K562 (cell line): ENCODE results near the gene KRT83. TPM values are rescaled to one million over a fixed set of nuclear protein-coding genes. Genes with fewer than 3 reads are reported as not detected.

Experiments
- ATAC-seq: fragments of 200-7000 bp; cut with Tn5 transposase; 3 replicates; pipeline ENCODE4 v1.9.1; 2020; ENCODE audit warnings: moderate library complexity
- BruUV-seq: library from RNA; stranded (reverse); fragments of 400-500 nt; replicated peaks from 2 replicates; lab custom pipeline; 2021; lab: Mats Ljungman, UMichigan
- CTCF ChIA-PET: fragments of 300-600 bp; formaldehyde crosslinking; extraction: SDS; loops from one replicate; lab custom pipeline; 2021; ENCODE audit warnings: low intra/inter-chr PET ratio; lab: Yijun Ruan, JAX
- POLR2A ChIA-PET: fragments of 300-600, 350-650 bp; sonication (Branson Sonifier 250); formaldehyde crosslinking; extraction: SDS; loops from one replicate; lab custom pipeline; 2021; ENCODE audit warnings: antibody characterized with exemption, inconsistent platforms; lab: Yijun Ruan, JAX
- DNase-seq, 4 experiments: peaks; one replicate each; pipeline versions ENCODE4 v3.0.0 to v3.0.0-alpha.2; 2011 to 2018; ENCODE audit warnings: low spot score in 3 of 4, mixed read lengths in 3 of 4; ENCODE audit errors: extremely low read depth in 1 of 4
- FAIRE-seq: peaks from 2 replicates; lab custom pipeline; 2011; peaks lifted over from hg19 to GRCh38; lab: Jason Lieb, UNC
- H2AFZ ChIP-seq: 2 replicates; pipeline ENCODE4 v1.6.0; 2011; ENCODE audit warnings: low read depth, low read length, control low read depth, inconsistent platforms
- H3K27ac ChIP-seq: fragments of 200-600 bp; 3 replicates; pipeline ENCODE4 v1.8.0; 2011; ENCODE audit warnings: low read depth, mild to moderate bottlenecking, control low read depth, inconsistent platforms, low read length, moderate library complexity, mixed read lengths; ENCODE audit errors: extremely low read depth
- H3K27me3 ChIP-seq, 2 experiments: fragments of 300-600 bp in 1 of 2; 2 replicates in 1 of 2; 3 replicates in 1 of 2; pipeline versions ENCODE4 v1.6.0 to v1.8.0; 2011; ENCODE audit warnings: inconsistent platforms in 2 of 2, low read length in 2 of 2, mild to moderate bottlenecking in 1 of 2, mixed read lengths in 1 of 2, moderate library complexity in 1 of 2; ENCODE audit not compliant: control insufficient read depth in 2 of 2, insufficient read depth in 2 of 2
- H3K36me3 ChIP-seq: fragments of 300-600 bp; 3 replicates; pipeline ENCODE4 v1.8.0; 2011; ENCODE audit warnings: mild to moderate bottlenecking, low read length, inconsistent platforms; ENCODE audit not compliant: control insufficient read depth, insufficient read depth
- H3K4me1 ChIP-seq, 2 experiments: fragments of 200-600 bp in 1 of 2; replicated peaks in 1 of 2; 2 replicates in 1 of 2; 3 replicates in 1 of 2; pipeline versions ENCODE4 v1.5.1 to v1.8.0; 2011; ENCODE audit warnings: inconsistent platforms in 2 of 2, low read length in 2 of 2, mild to moderate bottlenecking in 1 of 2, mixed read lengths in 1 of 2, moderate library complexity in 1 of 2; ENCODE audit not compliant: control insufficient read depth in 2 of 2, insufficient read depth in 2 of 2
- H3K4me2 ChIP-seq: 2 replicates; pipeline ENCODE4 v1.6.1; 2011; ENCODE audit warnings: low read length, control low read depth, inconsistent platforms, mixed read lengths; ENCODE audit not compliant: insufficient read depth
- H3K4me3 ChIP-seq: fragments of 200-600 bp; sonication (generic), shearing (Covaris generic); 2 replicates; pipeline ENCODE4 v1.5.1; 2016; ENCODE audit warnings: control low read depth, inconsistent platforms
- H3K79me2 ChIP-seq: fragments of 200-600 bp; 3 replicates; pipeline ENCODE4 v1.8.0; 2011; ENCODE audit warnings: low read length, inconsistent platforms; ENCODE audit not compliant: control insufficient read depth, insufficient read depth
- H3K9ac ChIP-seq, 2 experiments: 2 replicates each; pipeline versions ENCODE4 v1.6.0 to v1.6.1; 2011; ENCODE audit warnings: low read depth in 2 of 2, low read length in 2 of 2, control low read depth in 1 of 2, inconsistent platforms in 1 of 2, mild to moderate bottlenecking in 1 of 2, mixed read lengths in 1 of 2; ENCODE audit not compliant: insufficient read depth in 1 of 2
- H3K9me1 ChIP-seq: one replicate; pipeline ENCODE4 v1.6.0; 2011; ENCODE audit warnings: inconsistent platforms, mild to moderate bottlenecking, low read length, moderate library complexity; ENCODE audit not compliant: control insufficient read depth, insufficient read depth
- H3K9me3 ChIP-seq: replicated peaks from 2 replicates; pipeline ENCODE4 v1.5.1; 2011; ENCODE audit warnings: low read depth, low read length, inconsistent platforms; ENCODE audit not compliant: control insufficient read depth, insufficient read depth
- H4K20me1 ChIP-seq: replicated peaks from 2 replicates; pipeline ENCODE4 v1.6.1; 2011; ENCODE audit warnings: low read length, inconsistent platforms, mixed read lengths; ENCODE audit not compliant: control insufficient read depth, insufficient read depth
- ELF4 ChIP-seq: fragments of 450-650 bp; formaldehyde crosslinking; IDR thresholded peaks from 2 replicates; pipeline ENCODE4 v1.4.0; 2022; ENCODE audit warnings: missing genetic modification characterization
- EP400 ChIP-seq: fragments of 450-650 bp; IDR thresholded peaks from 2 replicates; pipeline ENCODE4 v1.6.1; 2017; ENCODE audit warnings: antibody characterized with exemption, mild to moderate bottlenecking, moderate library complexity
- ETV1 ChIP-seq: fragments of 450-650 bp; conservative IDR thresholded peaks from 2 replicates; pipeline ENCODE4 v1.6.1; 2016; ENCODE audit warnings: missing genetic modification characterization, control low read depth, low read depth, missing compliant biosample characterization
- GTF2E2 ChIP-seq: fragments of 200-800 bp; sonication (Bioruptor generic); IDR thresholded peaks from 2 replicates; pipeline ENCODE4 v1.6.1; 2016; ENCODE audit warnings: missing genetic modification characterization, missing compliant biosample characterization
- HNRNPUL1 ChIP-seq: fragments of 200-400 bp; formaldehyde crosslinking; IDR thresholded peaks from 2 replicates; pipeline ENCODE4 v1.6.1; 2017; ENCODE audit warnings: low read length
- LCOR ChIP-seq: sonication (generic); formaldehyde crosslinking; IDR thresholded peaks from 2 replicates; pipeline ENCODE4 v1.8.0; 2022; ENCODE audit warnings: mild to moderate bottlenecking, missing genetic modification reagents
- PCBP2 ChIP-seq: fragments of 200-400 bp; formaldehyde crosslinking; IDR thresholded peaks from 2 replicates; pipeline ENCODE4 v1.6.1; 2018; ENCODE audit warnings: low read length, low read depth, mild to moderate bottlenecking, moderate library complexity; ENCODE audit not compliant: poor library complexity, severe bottlenecking
- RBFOX2 ChIP-seq: fragments of 200-400 bp; formaldehyde crosslinking; IDR thresholded peaks from 2 replicates; pipeline ENCODE4 v1.6.1; 2017; ENCODE audit warnings: low read depth, mild to moderate bottlenecking, low read length, moderate library complexity
- RUNX1 ChIP-seq: sonication (generic); IDR thresholded peaks from 2 replicates; pipeline ENCODE4 v1.6.1; 2016; ENCODE audit warnings: antibody characterized with exemption, low read depth
- SMAD1 ChIP-seq: fragments of 150-350 bp; IDR thresholded peaks from 2 replicates; pipeline ENCODE4 v1.6.1; 2014; ENCODE audit warnings: low read length, low read depth; ENCODE audit not compliant: partially characterized antibody
- ZNF134 ChIP-seq: fragments of 250-450 bp; sonication (Bioruptor Pico); conservative IDR thresholded peaks from 2 replicates; pipeline ENCODE4 v1.4.0; 2020
- ZNF561 ChIP-seq: fragments of 450-650 bp; formaldehyde crosslinking; conservative IDR thresholded peaks from 2 replicates; pipeline ENCODE4 v1.4.0; 2020; ENCODE audit warnings: mild to moderate bottlenecking, moderate library complexity
- ZNF583 ChIP-seq: fragments of 250-450 bp; sonication (Bioruptor Pico); IDR thresholded peaks from 2 replicates; pipeline ENCODE4 v1.4.0; 2020
- WGBS: fragments of 100-300 bp; shearing (Covaris generic); methylation state at CpG from one replicate; pipeline ENCODE4 v1.1.6; 2016; ENCODE audit warnings: low coverage, mixed read lengths; ENCODE audit not compliant: insufficient coverage; ENCODE audit errors: missing lambda C conversion rate; 5-methylcytosine and 5-hydroxymethylcytosine counted together
- in situ Hi-C: fragments of 300-500 bp; cut with MboI; formaldehyde crosslinking; loops from 4 replicates; pipeline ENCODE4 v1.15.0; 2018; ENCODE audit warnings: inconsistent platforms, mixed read lengths
- intact Hi-C: fragments of 100-400 bp; cut with micrococcal nuclease; formaldehyde crosslinking; loops from 2 replicates; pipeline ENCODE4 v1.14.2; 2022
- polyA plus RNA-seq, 8 experiments: library from polyadenylated mRNA; depleted of rRNA in 4 of 8; stranded (reverse) in 5 of 8; unstranded in 3 of 8; fragments of >200 nt; fragmentation: Nextera tagmentation in 2 of 8; fragmentation: Illumina TruSeq in 1 of 8; extraction: Ambion mirVana in 2 of 8; extraction: Trizol in 1 of 8; gene quantifications; 2 replicates each; pipeline versions ENCODE4 v1.2.1 to v1.2.3, GENCODE V29; 2011 to 2014; ENCODE audit warnings: inconsistent platforms in 1 of 8, missing spikeins in 1 of 8
- total RNA-seq, 7 experiments: library from RNA; depleted of rRNA in 6 of 7; stranded (reverse); fragments of >200 nt in 6 of 7; fragmentation: Illumina TruSeq in 2 of 7; extraction: Trizol in 2 of 7; gene quantifications; 2 replicates each; pipeline versions ENCODE4 v1.2.1 to v1.2.3, GENCODE V29; 2011 to 2021; ENCODE audit warnings: low replicate concordance in 1 of 7
- TF ChIP-seq, protein P1 (sequence below): fragments of 450-650 bp; formaldehyde crosslinking; IDR thresholded peaks from 2 replicates; pipeline ENCODE4 v1.4.0; 2020; ENCODE audit warnings: mild to moderate bottlenecking
- TF ChIP-seq, protein P2 (sequence below): fragments of 450-650 bp; IDR thresholded peaks from 2 replicates; pipeline ENCODE4 v1.6.1; 2016; ENCODE audit warnings: low read depth, mild to moderate bottlenecking, moderate library complexity
- TF ChIP-seq, protein P3 (sequence below): IDR thresholded peaks from 2 replicates; pipeline ENCODE4 v1.6.1; 2014; ENCODE audit warnings: antibody characterized with exemption

The KRT83 gene
- total and polyA plus RNA-seq, 9 of the 15 experiments (the other 6 are each of a cell fraction or from before 2014, with no cell fraction given): not detected

DNA sequence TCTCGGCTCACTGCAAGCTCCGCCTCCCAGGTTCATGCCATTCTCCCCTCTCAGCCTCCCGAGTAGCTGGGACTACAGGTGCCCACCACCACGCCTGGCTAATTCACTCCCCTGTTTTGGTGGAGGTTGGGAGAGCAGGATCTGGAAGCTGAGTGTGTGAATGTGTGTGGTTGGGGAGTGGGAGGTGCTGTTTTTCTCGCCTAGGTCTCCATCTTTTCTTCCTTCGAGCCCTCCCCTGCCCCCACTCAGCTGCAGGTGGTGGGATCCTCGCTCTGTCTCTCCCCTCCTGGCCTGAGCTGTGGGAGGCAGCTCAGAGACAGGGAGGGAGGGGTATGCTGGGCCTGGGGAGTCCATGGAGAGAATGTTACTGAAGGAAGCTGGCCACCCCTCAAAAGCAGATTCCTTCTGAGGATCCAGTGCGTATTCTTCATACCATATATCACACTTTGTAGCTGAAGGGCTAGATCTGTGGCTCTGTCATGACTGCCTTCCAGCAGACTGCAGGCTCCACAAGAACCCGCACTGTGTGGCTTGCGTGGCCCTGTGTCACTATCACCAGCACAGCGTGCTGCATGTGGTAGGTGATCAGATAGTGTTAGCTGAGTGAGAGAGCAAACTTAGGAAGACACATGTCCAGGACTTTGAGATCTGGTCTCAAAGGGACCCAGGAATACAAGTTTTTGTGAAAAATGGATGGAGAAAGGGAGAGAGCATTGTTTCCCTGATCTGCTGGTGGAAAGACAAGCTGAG, 2.8 kb downstream of the KRT83 start:
- in situ Hi-C loops: loop anchor here (5.0 kb wide), 1 partner anchor 101 kb away; no protein-coding TSS in a partner anchor
- Histone ChIP-seq H4K20me1 (peaks cover 4% of the 10 kb centered on the region; the same call in 1 of the 2 replicates), H3K27me3 (peaks cover 8 to 77% of the 10 kb centered on the region in 2 experiments; a peak in 4 of 5 replicates), H3K9me3 (no peaks in the 10 kb centered on the region), H2AFZ (no peak overlapping the region), H3K4me1 (no peaks in the 10 kb centered on the region), H3K27ac (no peak overlapping the region), H3K4me3 (no peak overlapping the region), H3K4me2 (no peak overlapping the region), H3K79me2 (no peaks in the 10 kb centered on the region), H3K9me1 (no peaks in the 10 kb centered on the region), H3K9ac (no peak overlapping the region), H3K36me3 (no peaks in the 10 kb centered on the region)
- CTCF ChIA-PET: no interaction called here
- POLR2A ChIA-PET: interaction anchor here (0.5 to 0.8 kb wide), 2 partner anchors 8 to 190 kb away, joined by 3 to 4 read pairs; no protein-coding TSS in a partner anchor
- DNase-seq (no peak), FAIRE-seq (no peak), ATAC-seq (no peak)
- TF ChIP-seq ZNF134 (CRISPR knock-in tag): no peak
- no peak for TF ChIP-seq RBFOX2
- TF ChIP-seq ZNF583: no peak
- no peak for TF ChIP-seq HNRNPUL1
- TF ChIP-seq RUNX1: no peak
- TF ChIP-seq ETV1 (tag): no peak
- no peak for TF ChIP-seq ELF4
- TF ChIP-seq, protein P1, sequence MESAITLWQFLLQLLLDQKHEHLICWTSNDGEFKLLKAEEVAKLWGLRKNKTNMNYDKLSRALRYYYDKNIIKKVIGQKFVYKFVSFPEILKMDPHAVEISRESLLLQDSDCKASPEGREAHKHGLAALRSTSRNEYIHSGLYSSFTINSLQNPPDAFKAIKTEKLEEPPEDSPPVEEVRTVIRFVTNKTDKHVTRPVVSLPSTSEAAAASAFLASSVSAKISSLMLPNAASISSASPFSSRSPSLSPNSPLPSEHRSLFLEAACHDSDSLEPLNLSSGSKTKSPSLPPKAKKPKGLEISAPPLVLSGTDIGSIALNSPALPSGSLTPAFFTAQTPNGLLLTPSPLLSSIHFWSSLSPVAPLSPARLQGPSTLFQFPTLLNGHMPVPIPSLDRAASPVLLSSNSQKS (CRISPR knock-in tag): no peak
- no peak for TF ChIP-seq LCOR (CRISPR knock-in tag)
- TF ChIP-seq ZNF561: no peak
- TF ChIP-seq EP400: no peak
- TF ChIP-seq, protein P2, sequence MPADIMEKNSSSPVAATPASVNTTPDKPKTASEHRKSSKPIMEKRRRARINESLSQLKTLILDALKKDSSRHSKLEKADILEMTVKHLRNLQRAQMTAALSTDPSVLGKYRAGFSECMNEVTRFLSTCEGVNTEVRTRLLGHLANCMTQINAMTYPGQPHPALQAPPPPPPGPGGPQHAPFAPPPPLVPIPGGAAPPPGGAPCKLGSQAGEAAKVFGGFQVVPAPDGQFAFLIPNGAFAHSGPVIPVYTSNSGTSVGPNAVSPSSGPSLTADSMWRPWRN: no peak
- TF ChIP-seq SMAD1: no peak
- no peak for TF ChIP-seq GTF2E2
- TF ChIP-seq, protein P3, sequence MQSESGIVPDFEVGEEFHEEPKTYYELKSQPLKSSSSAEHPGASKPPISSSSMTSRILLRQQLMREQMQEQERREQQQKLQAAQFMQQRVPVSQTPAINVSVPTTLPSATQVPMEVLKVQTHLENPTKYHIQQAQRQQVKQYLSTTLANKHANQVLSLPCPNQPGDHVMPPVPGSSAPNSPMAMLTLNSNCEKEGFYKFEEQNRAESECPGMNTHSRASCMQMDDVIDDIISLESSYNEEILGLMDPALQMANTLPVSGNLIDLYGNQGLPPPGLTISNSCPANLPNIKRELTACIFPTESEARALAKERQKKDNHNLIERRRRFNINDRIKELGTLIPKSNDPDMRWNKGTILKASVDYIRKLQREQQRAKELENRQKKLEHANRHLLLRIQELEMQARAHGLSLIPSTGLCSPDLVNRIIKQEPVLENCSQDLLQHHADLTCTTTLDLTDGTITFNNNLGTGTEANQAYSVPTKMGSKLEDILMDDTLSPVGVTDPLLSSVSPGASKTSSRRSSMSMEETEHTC: no peak
- TF ChIP-seq PCBP2: no peak
- BruUV-seq: no TSS peak
- intact Hi-C loops: no loop called here
- WGBS: 0% methylated on average over 11 of the region's 11 CpGs
